HG03135 (cell line): ENCODE results near the gene PLEKHG4.

ENCODE experiments used
- ATAC-seq: cut with Tn5 transposase; IDR thresholded peaks from one replicate; pipeline ENCODE4 v1.9.1; 2021; ENCODE audit warnings: mild to moderate bottlenecking, moderate library complexity; ENCODE audit not compliant: unreplicated experiment

The PLEKHG4 gene

DNA sequence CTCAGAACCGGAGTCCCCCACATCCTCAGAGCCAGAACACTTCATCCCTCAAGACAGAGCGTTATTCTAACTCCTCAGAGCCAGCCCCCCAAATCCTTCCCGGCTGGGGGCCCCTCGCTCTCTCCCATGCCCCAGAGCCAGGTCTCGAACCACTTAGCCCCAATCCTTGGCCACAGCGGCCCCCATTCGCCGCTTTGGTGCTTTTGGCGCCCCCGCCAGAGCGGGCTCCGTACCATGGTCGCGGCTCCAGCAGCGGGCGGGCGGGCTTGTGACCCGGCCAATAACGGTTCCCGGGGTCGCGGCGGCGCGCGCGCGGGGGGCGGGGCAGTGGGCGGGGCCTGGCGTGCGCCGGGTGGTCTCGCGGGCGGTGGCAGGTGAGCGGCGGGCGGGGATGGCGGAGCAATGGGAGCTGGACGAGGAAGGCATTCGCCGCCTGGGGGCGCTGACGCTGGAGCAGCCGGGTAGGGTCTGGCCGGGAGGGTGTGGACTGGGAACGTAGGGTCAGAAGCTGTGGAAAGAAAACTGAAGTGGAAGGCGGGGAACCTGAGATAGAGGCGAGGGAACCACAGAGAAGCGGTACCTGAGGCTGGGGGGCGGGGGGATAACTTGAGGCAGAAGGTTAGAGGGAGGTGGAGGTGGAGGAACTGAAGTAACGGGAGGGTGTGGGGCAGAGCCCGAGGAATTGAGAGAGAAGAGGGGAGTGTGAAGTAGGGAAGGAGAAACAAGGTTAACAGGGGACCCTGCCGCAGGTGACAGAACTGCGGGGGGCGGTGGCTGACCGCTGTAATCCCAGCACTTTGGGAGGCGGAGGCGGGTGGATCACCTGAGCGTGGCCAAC lies 47.4 kb downstream of the PLEKHG4 start, which contains the start of the genes KCTD19 and LRRC36:
KCTD19 (minus strand) TSS at position 270 of the 838 bp plus-strand sequence; CDS start at position 236, 34 bp downstream.
LRRC36 (plus strand) TSS at position 344 of the 838 bp plus-strand sequence; CDS start at position 392, 48 bp downstream.
- no peak for ATAC-seq

DNA sequence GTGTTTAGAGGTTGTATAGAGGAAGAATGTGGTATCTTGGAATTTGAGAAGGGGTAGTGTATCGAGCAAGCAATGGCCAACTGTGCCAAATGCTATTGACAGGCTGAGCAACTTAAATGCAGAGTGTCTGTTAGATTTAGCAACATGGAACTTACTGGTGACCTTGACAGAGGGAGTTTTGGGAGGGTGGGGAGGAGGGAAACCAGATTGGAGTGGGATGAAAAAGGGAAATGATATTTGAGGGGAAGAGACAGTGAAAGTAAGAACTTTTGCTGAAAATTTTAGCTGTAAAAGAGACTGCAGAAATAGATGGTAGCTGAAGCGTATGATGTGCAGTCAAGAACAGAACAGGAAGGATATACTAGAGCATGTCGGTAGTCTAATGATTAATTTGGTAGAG lies 48.4 kb downstream of the PLEKHG4 start:
- no peak for ATAC-seq

DNA sequence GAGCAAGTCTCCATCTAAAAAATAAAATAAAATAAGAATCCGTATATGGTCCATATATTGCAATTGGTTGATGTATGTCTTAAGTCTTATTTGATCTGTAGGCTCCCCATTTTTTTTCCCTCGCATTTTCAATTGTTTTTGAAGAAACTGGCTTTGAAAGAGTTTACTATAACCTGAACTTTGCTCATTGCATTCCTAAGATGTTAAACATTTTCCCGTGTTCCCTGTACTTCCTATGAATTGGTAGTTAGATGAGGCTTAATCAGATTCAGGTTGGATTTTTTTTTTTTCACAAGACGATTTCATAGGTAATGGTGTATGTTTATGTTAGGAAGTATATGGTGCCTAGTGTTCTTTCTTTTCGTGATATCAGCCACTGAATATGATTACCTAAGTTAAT lies 50.6 kb downstream of the PLEKHG4 start:
- ATAC-seq, result no peak

DNA sequence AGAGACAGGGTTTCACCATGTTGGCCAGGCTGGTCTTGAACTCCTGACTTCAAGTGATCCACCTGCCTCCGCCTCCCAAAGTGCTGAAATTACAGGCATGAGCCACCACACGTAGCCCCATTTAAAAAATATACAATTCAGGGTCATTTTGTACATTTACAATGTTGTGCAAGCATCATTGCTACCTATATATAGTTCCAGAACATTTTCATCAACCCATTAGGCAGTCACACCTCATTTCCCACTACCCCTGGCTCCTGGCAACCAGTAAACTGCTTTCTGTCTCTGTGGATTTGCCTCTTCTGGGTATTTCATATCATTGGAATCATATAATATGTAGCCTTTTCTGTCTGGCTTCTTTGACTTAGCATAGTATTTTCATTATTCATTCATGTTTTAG lies 54.0 kb downstream of the PLEKHG4 start:
- no peak for ATAC-seq

DNA sequence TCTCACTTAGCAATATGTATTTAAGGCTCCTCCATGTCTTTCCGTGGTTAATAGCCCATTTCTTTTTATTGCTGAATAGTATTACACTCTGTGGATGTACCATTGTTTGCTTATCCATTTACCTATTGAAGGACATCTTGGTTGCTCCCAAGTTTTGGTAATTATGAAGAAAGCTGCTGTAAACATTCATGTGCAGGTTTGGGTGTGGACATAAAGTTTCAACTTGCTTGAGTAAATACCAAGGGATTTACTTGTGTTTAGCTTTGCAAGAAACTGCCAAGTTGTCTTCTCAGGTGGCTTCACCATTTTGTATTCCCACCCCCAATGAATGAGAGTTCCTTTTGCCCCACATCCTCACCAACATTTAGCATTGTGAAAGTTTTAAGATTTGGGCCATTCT lies 56.8 kb downstream of the PLEKHG4 start:
- ATAC-seq, result no peak

DNA sequence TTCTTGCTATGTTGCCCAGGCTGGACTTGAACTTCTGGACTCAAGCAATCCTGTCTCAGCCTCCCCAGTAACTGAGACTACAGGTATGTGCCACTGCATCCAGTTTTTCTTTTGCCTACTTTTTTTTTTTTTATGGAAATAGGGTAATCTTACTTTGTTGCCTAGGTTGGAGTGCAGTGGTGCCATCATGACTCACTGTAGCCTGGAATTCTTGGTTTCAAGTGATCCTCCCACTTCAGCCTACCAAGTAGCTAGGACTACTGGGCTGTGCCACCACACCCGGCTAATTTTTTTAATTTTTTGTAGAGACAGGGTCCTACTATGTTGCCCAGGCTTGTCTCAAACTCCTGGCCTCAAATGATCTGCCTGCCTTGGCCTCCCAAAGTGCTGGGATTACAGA lies 57.3 kb downstream of the PLEKHG4 start:
- ATAC-seq, result no peak
